ENCODE measurements around the gene CYB5B.

The CYB5B gene

DNA sequence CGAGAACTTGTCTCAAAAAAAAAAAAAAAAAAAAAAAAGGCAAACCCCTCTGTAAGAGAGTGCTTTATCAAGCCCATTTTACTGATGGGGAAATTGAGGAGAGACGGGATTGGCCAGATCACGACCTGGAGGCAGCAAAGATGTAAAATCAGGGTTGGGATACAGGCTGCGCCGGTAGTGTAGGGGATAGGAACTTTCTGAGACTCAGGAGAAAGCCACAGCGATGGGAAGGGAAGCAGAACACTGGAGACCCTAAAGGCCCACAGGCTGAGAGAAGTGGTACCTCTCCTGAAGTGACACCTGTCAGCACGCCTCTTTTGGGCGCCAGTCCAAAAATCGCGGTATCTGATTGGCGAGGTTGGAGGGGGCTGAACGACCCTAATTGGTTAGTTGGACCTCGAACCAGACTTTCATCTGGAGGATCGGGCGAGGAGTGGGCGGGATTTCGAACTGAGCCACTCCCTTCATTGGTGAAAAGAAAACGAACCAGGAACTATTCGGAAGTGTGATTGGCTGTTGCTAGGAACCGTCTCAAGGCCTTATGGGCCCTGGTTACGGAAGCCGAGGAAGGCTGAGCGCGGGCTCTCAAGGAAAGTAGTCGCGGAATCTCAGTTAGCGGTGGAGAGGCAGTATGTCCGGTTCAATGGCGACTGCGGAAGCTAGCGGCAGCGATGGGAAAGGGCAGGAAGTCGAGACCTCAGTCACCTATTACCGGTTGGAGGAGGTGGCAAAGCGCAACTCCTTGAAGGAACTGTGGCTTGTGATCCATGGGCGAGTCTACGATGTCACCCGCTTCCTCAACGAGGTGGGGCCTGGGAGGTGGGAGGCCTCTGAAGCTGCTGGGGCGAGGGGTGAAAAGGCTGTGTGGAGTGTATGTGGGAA, at the start of gene CYB5B:
CYB5B (plus strand) TSS at position 567 of the 882 bp plus-strand sequence; CDS start at position 632, 65 bp downstream.
- DNase-seq = peak; percentile 97

GRCh38 chr16:69376393-69377059, 47.9 kb upstream of the CYB5B start:
- DNase-seq = no peak

- no peak for DNase-seq
These were observed 46.4 kb upstream of the CYB5B start for GRCh38 chr16:69378036-69378435.

DNA sequence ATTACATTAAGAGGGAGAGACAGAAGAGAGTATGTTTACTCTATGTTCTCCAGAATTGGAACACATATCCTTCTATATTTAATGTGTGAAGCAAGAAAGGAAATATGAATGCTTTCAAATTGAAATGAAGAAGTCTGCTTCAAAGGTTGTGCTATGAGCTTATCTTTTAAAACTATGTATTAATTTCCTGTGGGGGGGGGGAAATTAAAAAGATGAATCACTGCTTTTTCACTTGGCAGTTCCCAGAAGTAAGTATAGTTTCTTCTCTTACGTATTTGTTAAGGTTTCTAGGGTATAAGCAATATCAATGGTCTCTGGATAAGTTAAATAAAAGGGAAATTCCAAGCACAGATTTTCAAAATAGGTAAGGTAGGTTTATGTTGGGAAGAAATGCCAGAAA, 45.7 kb upstream of the CYB5B start:
- DNase-seq = no peak

DNA sequence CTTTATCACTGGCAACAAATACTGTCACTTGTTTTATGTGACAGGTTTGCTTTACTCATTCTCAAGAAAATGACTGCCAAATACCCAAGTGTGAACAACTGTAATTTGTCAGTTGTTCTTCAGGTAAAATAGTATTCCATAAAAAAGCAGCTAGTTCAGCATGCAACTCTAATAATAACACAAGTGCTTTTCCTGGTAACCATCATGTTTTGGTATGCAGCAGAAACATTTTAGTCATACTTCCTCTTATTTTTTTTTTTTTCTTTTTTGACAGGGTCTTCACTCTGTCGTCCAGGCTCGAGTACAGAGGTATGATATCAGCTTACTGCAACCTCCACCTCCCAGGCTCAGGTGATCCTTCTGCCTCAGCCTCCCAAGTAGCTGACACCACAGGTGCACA, 43.2 kb upstream of the CYB5B start:
- DNase-seq = no peak

DNA sequence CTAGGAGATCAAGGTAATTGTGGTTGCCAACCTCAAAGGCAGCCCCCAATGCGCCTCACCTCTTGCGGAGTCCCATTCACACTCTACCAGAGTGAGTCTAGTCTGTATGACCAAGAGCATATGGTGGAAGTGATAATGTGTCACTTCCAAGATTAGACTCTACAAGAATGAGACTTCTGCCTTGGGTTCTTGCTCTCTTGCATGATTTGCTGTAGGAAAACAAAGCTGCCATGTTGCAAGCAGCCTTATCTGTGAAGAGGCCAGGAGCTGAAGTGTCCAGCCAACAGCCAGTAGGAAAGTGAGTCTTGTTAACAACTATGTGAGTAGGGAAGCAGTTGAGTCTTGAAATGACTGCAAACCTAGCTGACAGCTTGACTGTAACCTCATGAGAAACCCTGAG, 42.0 kb upstream of the CYB5B start:
- peak; percentile 11 for DNase-seq

DNA sequence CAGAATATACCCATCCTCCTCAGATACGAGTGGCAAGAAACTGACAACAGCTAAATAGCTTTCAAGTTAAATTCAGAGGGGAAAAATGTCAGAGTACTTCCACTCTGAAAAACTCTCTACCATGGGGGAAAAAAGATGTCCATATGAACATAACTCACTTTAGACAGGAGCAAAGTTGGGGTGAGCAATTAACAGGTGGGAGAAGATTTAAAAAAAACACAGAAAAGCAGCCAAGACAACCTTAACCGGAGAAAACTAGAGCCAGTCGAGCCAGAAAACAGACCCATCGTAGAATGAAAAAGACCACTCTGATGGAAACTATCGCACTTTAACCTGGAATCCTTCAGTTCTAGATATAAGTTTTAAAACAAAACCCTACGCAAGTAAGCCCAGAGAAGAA, 39.4 kb upstream of the CYB5B start:
- no peak for DNase-seq

- DNase-seq = no peak
These were observed 37.8 kb upstream of the CYB5B start for GRCh38 chr16:69386596-69386995.

- no peak for DNase-seq
These were observed 30.2 kb upstream of the CYB5B start for GRCh38 chr16:69393898-69394849.

- DNase-seq = no peak
These were observed 28.6 kb upstream of the CYB5B start for GRCh38 chr16:69395859-69396186.

GRCh38 chr16:69396187-69397061, 28.0 kb upstream of the CYB5B start:
- peak; percentile 61 for DNase-seq

GRCh38 chr16:69397821-69398521, 26.4 kb upstream of the CYB5B start:
- no peak for DNase-seq

GRCh38 chr16:69399361-69399760, 25.1 kb upstream of the CYB5B start:
- no peak for DNase-seq

DNA sequence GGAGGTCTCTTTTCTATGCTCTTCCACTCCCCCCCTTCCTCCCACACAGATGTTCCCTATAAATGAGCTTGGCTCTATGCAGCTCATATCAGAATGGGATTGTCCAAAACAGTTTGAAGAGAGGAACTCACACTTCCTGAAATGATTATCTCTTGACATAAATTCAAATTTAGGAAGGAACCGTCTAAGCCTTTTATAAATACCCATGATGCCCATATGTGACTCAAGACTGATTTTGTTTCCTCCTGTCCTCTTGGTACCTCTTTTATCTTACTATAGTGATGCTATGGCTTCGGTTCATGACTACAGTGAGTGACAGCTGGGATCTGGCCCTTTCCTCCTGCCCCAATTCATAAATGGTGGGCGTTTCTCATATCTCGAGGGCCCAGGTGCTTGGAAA, 22.0 kb upstream of the CYB5B start:
- no peak for DNase-seq

DNA sequence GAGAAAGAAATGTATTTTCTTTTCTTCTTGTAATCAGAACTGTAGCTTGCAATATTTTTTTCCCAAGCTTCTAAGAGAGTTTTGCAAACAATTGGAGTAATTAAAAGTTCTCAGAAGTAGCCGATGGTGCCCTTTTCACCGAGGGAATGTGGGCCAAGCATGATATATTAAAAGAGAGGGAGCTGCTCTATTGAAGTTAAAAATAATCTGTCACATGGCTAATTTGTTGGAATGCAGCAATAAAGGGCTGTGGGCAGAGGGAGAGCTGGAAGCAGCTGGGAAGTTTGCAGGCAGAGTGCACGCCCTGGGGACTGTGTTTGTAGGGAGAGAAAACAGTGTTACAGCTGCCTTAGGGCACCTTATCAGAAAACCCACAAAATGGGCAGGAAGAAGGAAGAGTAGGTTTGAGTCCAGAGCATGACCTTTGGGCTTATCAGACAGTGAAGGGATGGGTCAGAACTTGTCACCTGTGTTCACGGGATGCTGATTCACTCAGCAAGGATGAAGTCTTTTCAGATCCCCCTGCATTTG, 20.1 kb upstream of the CYB5B start:
- no peak for DNase-seq

GRCh38 chr16:69405326-69405725, 19.1 kb upstream of the CYB5B start:
- no peak for DNase-seq

DNA sequence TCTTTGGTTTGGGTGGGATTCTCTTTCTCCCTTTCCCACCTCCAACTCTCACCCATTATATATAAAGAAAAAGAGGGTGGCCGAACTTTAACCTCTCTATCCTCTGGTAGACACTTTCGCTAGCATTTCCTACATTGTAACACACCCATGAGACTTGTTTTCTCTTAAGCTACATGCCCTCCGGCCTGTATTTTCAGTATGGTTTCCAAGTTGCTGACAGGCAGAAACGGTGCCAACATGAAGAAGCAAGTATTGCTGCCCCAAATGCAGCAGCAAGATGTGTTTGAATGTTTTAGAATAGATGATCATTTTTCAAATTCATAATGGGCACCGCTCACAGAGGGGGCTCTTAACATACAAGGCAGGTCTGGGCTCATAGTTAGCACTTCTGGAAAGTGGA, 18.7 kb upstream of the CYB5B start:
- no peak for DNase-seq

- no peak for DNase-seq
These were observed 17.6 kb upstream of the CYB5B start for GRCh38 chr16:69406780-69407331.

- DNase-seq = no peak
These were observed 16.6 kb upstream of the CYB5B start for GRCh38 chr16:69407702-69408323.

DNA sequence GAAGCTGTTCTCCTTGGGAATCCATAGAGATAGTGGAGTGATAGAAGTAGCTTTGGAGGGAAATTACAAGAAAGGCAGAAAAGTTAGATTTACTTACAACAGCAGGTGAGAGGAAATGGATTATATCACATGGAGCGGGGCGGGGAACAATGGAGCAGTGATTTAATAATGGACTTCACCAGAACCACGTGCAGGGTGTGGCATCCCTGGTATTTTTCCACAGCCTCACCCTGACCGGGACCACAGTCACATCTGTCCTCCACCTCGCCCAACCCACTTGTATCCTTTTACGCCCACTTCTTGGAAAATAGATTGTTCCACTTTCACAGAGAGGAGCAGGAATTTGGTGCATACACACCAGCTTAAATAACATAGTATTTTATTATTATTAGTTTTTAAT, 15.9 kb upstream of the CYB5B start:
- DNase-seq = no peak

Measured in stimulated activated CD4-positive, alpha-beta T cell treated with anti-CD3 and anti-CD28 coated beads, Interleukin-1b, Interleukin-23, amount 100 ng/mL, for 48 hours (primary cell).